HEK293T (cell line): Measurements from ENCODE around the gene TULP1.
A peak's percentile ranks its signal among the peaks of the same experiment; 100 is the strongest.

Source experiments
- CTCF ChIA-PET: fragments of 350-600 bp; formaldehyde crosslinking; extraction: SDS; loops from one replicate; lab custom pipeline; 2021; ENCODE audit warnings: antibody characterized with exemption, inconsistent platforms; lab: Yijun Ruan, JAX
- POLR2A ChIA-PET: fragments of 350-600 bp; formaldehyde crosslinking; extraction: SDS; loops from one replicate; lab custom pipeline; 2020; ENCODE audit warnings: antibody characterized with exemption, inconsistent platforms; lab: Yijun Ruan, JAX
- DNase-seq: peaks from one replicate; pipeline ENCODE4 v3.0.0; 2012; ENCODE audit warnings: mixed read lengths; ENCODE audit errors: extremely low spot score
- ARNT ChIP-seq: fragments of 450-650 bp; IDR thresholded peaks from 2 replicates; pipeline ENCODE4 v1.6.1; 2017; ENCODE audit warnings: mild to moderate bottlenecking
- BHLHE40 ChIP-seq: fragments of 450-650 bp; IDR thresholded peaks from 2 replicates; pipeline ENCODE4 v1.6.1; 2016; ENCODE audit warnings: mild to moderate bottlenecking, moderate library complexity, borderline replicate concordance
- CTBP1 ChIP-seq: fragments of 450-650 bp; IDR thresholded peaks from 2 replicates; pipeline ENCODE4 v1.6.1; 2016; ENCODE audit warnings: borderline replicate concordance
- ELF4 ChIP-seq: fragments of 450-650 bp; IDR thresholded peaks from 2 replicates; pipeline ENCODE4 v1.6.1; 2017; ENCODE audit warnings: antibody characterized with exemption
- FOXA1 ChIP-seq: fragments of 450-650 bp; IDR thresholded peaks from 2 replicates; pipeline ENCODE4 v1.6.1; 2016; ENCODE audit warnings: mild to moderate bottlenecking
- FOXK2 ChIP-seq: fragments of 450-650 bp; IDR thresholded peaks from 2 replicates; pipeline ENCODE4 v1.6.1; 2016; ENCODE audit warnings: mild to moderate bottlenecking
- FOXM1 ChIP-seq: fragments of 450-650 bp; IDR thresholded peaks from 2 replicates; pipeline ENCODE4 v1.6.1; 2017; ENCODE audit warnings: mild to moderate bottlenecking, borderline replicate concordance
- HDGF ChIP-seq: fragments of 450-650 bp; IDR thresholded peaks from 2 replicates; pipeline ENCODE4 v1.6.1; 2017; ENCODE audit warnings: antibody characterized with exemption, borderline replicate concordance
- L3MBTL2 ChIP-seq: fragments of 450-650 bp; conservative IDR thresholded peaks from 2 replicates; pipeline ENCODE4 v1.6.1; 2016; ENCODE audit warnings: mild to moderate bottlenecking
- LEF1 ChIP-seq: fragments of 450-650 bp; IDR thresholded peaks from 2 replicates; pipeline ENCODE4 v1.6.1; 2017; ENCODE audit warnings: mild to moderate bottlenecking, borderline replicate concordance
- NFRKB ChIP-seq: fragments of 450-650 bp; IDR thresholded peaks from 2 replicates; pipeline ENCODE4 v1.6.1; 2016; ENCODE audit warnings: mild to moderate bottlenecking, moderate library complexity
- SP1 ChIP-seq: fragments of 450-650 bp; IDR thresholded peaks from 2 replicates; pipeline ENCODE4 v1.6.1; 2017
- SUZ12 ChIP-seq: fragments of 450-650 bp; IDR thresholded peaks from 2 replicates; pipeline ENCODE4 v1.6.1; 2016; ENCODE audit warnings: mild to moderate bottlenecking
- TARDBP ChIP-seq: fragments of 450-650 bp; IDR thresholded peaks from 2 replicates; pipeline ENCODE4 v1.6.1; 2016
- ZNF384 ChIP-seq: fragments of 450-650 bp; IDR thresholded peaks from 2 replicates; pipeline ENCODE4 v1.6.1; 2016
- TF ChIP-seq, protein P1 (sequence below): fragments of 450-650 bp; IDR thresholded peaks from 2 replicates; pipeline ENCODE4 v1.6.1; 2016

Gene TULP1

DNA sequence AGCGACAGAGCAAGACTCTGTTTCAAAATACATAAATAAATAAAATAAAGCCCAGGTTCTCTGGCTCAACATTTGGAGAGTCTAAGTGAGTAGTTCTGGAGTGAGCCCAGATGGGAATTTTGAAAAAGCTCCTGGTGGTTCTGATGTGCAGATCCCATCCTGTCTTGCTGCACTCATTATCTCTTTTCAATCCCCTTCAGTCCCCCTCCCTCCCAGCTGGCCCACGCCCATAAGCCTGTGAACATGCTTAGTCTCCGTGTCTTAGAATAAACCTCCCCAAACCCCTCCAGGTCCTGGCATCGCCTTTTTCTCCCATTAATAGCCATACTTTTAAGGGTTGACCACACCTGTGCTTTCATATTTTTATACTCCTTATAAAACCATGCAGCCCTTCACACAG is 19.4 kb upstream of the TULP1 start:
- no peak for DNase-seq
- ChIA-PET POLR2A (no interaction called here), CTCF (interaction anchor here (1.3 kb wide), 1 partner anchor 9 kb away, joined by 7 read pairs; no protein-coding TSS in a partner anchor)
- no peak for TF ChIP-seq HDGF
- TF ChIP-seq ZNF384 = no peak
- no peak for TF ChIP-seq CTBP1
- no peak for TF ChIP-seq FOXM1
- TF ChIP-seq NFRKB = no peak
- no peak for TF ChIP-seq LEF1
- no peak for TF ChIP-seq SP1
- TF ChIP-seq ARNT = no peak
- TF ChIP-seq FOXA1 = no peak
- TF ChIP-seq ELF4 = no peak
- TF ChIP-seq, protein P1, sequence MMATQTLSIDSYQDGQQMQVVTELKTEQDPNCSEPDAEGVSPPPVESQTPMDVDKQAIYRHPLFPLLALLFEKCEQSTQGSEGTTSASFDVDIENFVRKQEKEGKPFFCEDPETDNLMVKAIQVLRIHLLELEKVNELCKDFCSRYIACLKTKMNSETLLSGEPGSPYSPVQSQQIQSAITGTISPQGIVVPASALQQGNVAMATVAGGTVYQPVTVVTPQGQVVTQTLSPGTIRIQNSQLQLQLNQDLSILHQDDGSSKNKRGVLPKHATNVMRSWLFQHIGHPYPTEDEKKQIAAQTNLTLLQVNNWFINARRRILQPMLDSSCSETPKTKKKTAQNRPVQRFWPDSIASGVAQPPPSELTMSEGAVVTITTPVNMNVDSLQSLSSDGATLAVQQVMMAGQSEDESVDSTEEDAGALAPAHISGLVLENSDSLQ = no peak
- TF ChIP-seq TARDBP = no peak
- TF ChIP-seq L3MBTL2 = no peak
- TF ChIP-seq BHLHE40 = no peak
- TF ChIP-seq FOXK2 = no peak
- no peak for TF ChIP-seq SUZ12

DNA sequence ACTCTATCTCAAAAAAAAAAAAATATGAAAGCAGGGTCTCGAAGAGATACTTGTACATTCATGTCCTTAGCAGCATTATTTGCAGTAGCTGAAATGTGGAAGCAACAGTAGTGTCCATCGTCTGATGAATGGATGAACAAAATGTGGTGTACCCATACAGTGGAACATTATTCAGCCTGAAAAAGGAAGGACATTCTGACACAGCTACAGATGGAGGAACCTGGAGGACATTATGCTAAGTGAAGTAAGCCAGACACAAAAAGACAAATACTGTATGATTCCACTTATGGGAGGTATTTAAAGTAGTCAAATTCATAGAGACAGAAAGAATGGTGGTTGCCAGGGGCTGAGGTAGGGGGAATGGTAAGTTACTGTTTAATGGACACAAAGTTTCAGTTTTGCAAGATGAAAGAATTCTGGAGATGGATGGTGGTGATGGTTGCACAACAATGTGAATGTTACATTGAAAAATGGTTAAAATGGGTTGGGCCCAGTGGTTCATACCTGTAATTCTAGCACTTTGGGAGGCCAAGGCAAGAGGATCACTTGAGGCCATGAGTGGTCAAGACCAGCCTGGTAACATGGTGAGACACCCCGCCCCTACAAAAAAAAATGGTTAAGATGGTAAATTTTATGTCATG is 11.8 kb upstream of the TULP1 start:
- ChIA-PET CTCF (interaction anchor here (0.6 to 3.8 kb wide), 5 partner anchors 8 to 368 kb away, joined by 3 to 43 read pairs (median 6); partner anchors contain the start of gene ARMC12), POLR2A (no interaction called here)
- no peak for DNase-seq
- no peak for TF ChIP-seq BHLHE40
- no peak for TF ChIP-seq TARDBP
- TF ChIP-seq FOXK2 = no peak
- no peak for TF ChIP-seq FOXM1
- TF ChIP-seq ELF4 = no peak
- TF ChIP-seq SP1 = no peak

DNA sequence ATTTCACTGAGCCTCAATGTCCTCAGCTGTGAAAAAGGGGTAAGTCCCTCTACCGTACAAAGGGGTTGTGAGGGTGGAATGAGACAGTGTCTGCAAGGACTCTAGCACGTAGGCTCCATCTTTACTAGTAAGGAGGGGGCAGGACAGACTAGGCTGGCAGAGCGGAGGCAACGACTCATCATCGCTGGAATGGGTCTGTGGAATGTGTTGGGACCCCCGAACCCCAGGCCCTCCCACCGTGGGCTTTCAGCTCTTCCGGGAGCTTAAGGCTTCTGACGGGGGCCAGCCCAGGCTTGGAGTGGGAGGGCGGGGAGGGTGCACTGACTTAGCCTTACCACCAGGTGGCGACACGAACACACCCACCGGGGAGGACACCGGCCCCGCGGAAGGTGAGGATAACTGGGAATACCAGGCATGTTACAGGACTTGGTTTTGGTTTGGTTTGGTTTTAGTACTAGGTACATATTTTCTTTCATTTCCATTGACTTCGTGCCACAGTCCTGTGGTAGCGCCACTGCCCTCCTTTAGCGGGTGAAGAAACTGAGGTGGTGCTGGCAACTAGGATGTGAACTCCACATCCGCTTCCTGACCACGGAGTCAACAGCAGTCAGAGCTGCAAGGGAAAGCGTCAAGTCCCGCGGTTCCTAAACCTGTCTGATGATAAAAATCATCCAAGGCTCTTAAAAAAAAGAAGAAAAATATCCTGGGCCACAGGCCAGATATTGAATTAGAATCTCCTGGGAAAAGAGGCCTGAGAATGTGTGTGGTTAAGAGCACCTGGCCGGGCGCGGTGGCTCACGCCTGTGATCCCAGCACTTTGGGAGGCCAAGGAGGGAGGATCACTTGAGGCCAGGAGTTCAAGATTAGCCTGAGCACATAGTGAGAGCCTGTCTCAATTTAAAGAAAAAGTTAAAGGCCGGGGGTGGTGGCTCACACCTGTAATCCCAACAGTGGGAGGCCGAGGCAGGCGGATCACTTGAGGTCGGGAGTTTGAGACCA is 10.3 kb upstream of the TULP1 start:
- peak; percentile 91 for DNase-seq
- ChIA-PET CTCF (interaction anchor here (0.8 to 3.8 kb wide), 9 partner anchors 8 to 234 kb away, joined by 3 to 43 read pairs (median 5); partner anchors contain the start of gene ARMC12), POLR2A (interaction anchor here (1.4 kb wide), 1 partner anchor 203 kb away, joined by 3 read pairs; no protein-coding TSS in a partner anchor)
- no peak for TF ChIP-seq SP1
- no peak for TF ChIP-seq HDGF
- TF ChIP-seq FOXA1 = no peak
- TF ChIP-seq FOXK2 = no peak
- no peak for TF ChIP-seq ZNF384
- TF ChIP-seq, protein P1 = no peak
- no peak for TF ChIP-seq BHLHE40
- TF ChIP-seq ARNT = no peak
- TF ChIP-seq CTBP1 = no peak
- TF ChIP-seq LEF1 = no peak
- TF ChIP-seq TARDBP = no peak
- TF ChIP-seq NFRKB = no peak
- TF ChIP-seq ELF4 = no peak
- no peak for TF ChIP-seq FOXM1
- TF ChIP-seq L3MBTL2 = no peak
- no peak for TF ChIP-seq SUZ12

DNA sequence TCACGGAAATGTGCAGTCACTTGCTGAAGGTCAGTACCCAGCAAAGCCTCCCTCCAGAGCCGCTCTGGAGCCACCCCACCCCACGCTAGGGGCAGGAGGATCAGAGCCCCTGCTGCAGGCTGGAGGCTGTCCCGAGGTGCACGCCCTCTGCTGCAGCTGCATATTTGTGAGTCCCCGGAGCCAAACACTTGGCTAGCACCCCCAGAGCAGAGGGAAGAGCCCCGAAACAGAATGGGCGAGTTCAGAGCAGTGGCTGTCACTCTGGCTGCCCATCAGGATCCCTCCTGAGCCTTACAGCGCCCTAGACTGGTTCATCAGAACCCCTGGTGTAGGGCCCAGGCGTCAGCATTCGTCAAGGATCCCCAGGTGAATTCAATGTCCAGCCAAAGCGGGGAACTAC is 9.5 kb upstream of the TULP1 start:
- CTCF ChIA-PET = interaction anchor here (0.8 to 3.8 kb wide), 9 partner anchors 9 to 235 kb away, joined by 3 to 43 read pairs (median 5); partner anchors contain the start of gene ARMC12
- POLR2A ChIA-PET = interaction anchor here (1.4 kb wide), 1 partner anchor 204 kb away, joined by 3 read pairs; no protein-coding TSS in a partner anchor
- no peak for TF ChIP-seq L3MBTL2
- TF ChIP-seq NFRKB = no peak
- DNase-seq = no peak

DNA sequence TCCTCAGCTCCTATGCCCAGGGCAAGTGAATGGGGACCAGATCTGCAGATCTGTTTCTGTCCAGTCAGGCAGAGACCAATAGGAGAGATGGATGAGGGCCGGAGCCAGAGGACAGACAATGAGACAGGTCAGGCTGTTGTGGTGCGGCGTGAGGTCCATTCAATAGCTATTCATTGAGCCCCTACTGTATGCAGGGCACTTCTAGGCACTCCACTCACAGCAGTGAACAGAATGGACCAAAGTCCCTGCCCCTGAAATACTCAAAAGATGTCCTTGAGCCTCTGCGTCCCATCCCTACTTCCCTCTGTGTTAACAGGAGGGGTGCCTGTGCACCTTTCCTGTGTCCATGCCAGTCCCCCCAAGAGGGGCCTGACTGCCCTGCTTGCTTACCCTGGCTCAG is 8.5 kb upstream of the TULP1 start:
- CTCF ChIA-PET = interaction anchor here (3.8 kb wide), 1 partner anchor 216 kb away, joined by 43 read pairs; the partner anchor contains the start of gene ARMC12

More for the DNA sequence above, 8.5 kb upstream of the TULP1 start:
- TF ChIP-seq FOXA1 (no peak), BHLHE40 (no peak), ARNT (no peak), SUZ12 (no peak), ZNF384 (no peak), FOXM1 (no peak), L3MBTL2 (no peak), CTBP1 (no peak), LEF1 (no peak), NFRKB (no peak), TARDBP (no peak), FOXK2 (no peak), SP1 (no peak), HDGF (no peak), ELF4 (no peak)
- TF ChIP-seq, protein P1 = no peak
- POLR2A ChIA-PET = no interaction called here
- DNase-seq = no peak
